HCT116 (cell line): ENCODE data around the gene GRIK5.

Experiments
- ELF1 ChIP-seq: IDR thresholded peaks from 2 replicates; pipeline ENCODE4 v1.6.1; 2012; ENCODE audit warnings: low read depth, borderline replicate concordance
- EZH2 ChIP-seq: fragments of 200-600 bp; sonication (generic); IDR thresholded peaks from 2 replicates; pipeline ENCODE4 v1.6.1; 2017; ENCODE audit warnings: antibody characterized with exemption, mixed run types
- EZH2phosphoT487 ChIP-seq: fragments of 200-600 bp; IDR thresholded peaks from 2 replicates; pipeline ENCODE4 v1.6.1; 2018; ENCODE audit warnings: antibody characterized with exemption, borderline replicate concordance
- POLR2A ChIP-seq: IDR thresholded peaks from 2 replicates; pipeline ENCODE4 v1.7.0; 2011; ENCODE audit warnings: borderline replicate concordance; ENCODE audit not compliant: insufficient read depth, insufficient read length; ENCODE audit errors: extremely low read depth
- POLR2AphosphoS5 ChIP-seq: IDR thresholded peaks from 2 replicates; pipeline ENCODE4 v1.6.1; 2011; ENCODE audit warnings: mild to moderate bottlenecking, low read depth, low read length, moderate library complexity
- RAD21 ChIP-seq: IDR thresholded peaks from 2 replicates; pipeline ENCODE4 v1.6.1; 2012; ENCODE audit warnings: low read depth, mild to moderate bottlenecking
- SIN3A ChIP-seq: IDR thresholded peaks from 2 replicates; pipeline ENCODE4 v1.6.1; 2012; ENCODE audit warnings: low read depth
- SP1 ChIP-seq: IDR thresholded peaks from 2 replicates; pipeline ENCODE4 v1.6.1; 2012; ENCODE audit warnings: low read depth
- TF ChIP-seq, protein P1 (sequence below), 3 experiments: fragments of 200-600 bp in 1 of 3; sonication (generic) in 1 of 3; IDR thresholded peaks in 2 of 3; conservative IDR thresholded peaks in 1 of 3; 2 replicates each; pipeline ENCODE4 v1.5.1; 2012 to 2017; ENCODE audit warnings: low read depth in 2 of 3, low read length in 2 of 3, antibody characterized with exemption in 1 of 3, borderline replicate concordance in 1 of 3, control low read depth in 1 of 3, mild to moderate bottlenecking in 1 of 3, mixed read lengths in 1 of 3, mixed run types in 1 of 3, moderate library complexity in 1 of 3; ENCODE audit not compliant: insufficient read depth in 1 of 3
- TF ChIP-seq, protein P2 (sequence below): IDR thresholded peaks from 2 replicates; pipeline ENCODE4 v1.6.1; 2012
- TF ChIP-seq, protein P3 (sequence below): IDR thresholded peaks from 2 replicates; pipeline ENCODE4 v1.6.1; 2012; ENCODE audit warnings: low read depth
- TF ChIP-seq, protein P4 (sequence below): IDR thresholded peaks from 2 replicates; pipeline ENCODE4 v1.6.1; 2012

DNA sequence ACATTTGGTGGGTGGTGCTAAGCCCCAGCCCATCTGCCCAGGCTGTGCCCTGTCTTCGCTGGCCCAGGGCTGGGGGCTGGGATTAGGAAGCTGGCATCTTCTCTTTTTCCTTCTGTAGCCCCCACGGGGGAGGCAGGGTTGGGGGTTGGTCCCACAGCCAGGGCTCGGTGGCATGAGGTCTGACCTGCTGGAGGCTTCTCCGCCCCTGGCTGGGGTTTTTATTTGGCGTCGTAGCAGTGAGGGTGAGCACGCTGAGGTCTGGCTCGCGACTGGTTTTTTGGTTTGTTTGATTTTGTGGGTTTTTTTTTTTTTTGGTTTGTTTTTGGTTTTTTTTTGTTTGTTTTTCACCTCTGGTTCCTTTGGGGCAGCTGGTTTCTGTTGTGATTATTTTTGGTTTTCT lies 20.7 kb upstream of the GRIK5 start:
- TF ChIP-seq, protein P1, sequence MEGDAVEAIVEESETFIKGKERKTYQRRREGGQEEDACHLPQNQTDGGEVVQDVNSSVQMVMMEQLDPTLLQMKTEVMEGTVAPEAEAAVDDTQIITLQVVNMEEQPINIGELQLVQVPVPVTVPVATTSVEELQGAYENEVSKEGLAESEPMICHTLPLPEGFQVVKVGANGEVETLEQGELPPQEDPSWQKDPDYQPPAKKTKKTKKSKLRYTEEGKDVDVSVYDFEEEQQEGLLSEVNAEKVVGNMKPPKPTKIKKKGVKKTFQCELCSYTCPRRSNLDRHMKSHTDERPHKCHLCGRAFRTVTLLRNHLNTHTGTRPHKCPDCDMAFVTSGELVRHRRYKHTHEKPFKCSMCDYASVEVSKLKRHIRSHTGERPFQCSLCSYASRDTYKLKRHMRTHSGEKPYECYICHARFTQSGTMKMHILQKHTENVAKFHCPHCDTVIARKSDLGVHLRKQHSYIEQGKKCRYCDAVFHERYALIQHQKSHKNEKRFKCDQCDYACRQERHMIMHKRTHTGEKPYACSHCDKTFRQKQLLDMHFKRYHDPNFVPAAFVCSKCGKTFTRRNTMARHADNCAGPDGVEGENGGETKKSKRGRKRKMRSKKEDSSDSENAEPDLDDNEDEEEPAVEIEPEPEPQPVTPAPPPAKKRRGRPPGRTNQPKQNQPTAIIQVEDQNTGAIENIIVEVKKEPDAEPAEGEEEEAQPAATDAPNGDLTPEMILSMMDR (IDR thresholded peaks at IDR 0.05 in 2 of 3, conservative IDR thresholded peaks at IDR 0.05 in 1 of 3; ENCODE audit: borderline replicate concordance in 1 of 3, insufficient read depth in 1 of 3, low read depth in 2 of 3, low read length in 2 of 3): no peak
- TF ChIP-seq, protein P2, sequence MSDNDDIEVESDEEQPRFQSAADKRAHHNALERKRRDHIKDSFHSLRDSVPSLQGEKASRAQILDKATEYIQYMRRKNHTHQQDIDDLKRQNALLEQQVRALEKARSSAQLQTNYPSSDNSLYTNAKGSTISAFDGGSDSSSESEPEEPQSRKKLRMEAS: no peak
- TF ChIP-seq POLR2A (no peak), POLR2AphosphoS5 (no peak), SIN3A (no peak), EZH2phosphoT487 (no peak), EZH2 (no peak), RAD21 (no peak), SP1 (no peak), ELF1 (no peak)
- TF ChIP-seq, protein P3, sequence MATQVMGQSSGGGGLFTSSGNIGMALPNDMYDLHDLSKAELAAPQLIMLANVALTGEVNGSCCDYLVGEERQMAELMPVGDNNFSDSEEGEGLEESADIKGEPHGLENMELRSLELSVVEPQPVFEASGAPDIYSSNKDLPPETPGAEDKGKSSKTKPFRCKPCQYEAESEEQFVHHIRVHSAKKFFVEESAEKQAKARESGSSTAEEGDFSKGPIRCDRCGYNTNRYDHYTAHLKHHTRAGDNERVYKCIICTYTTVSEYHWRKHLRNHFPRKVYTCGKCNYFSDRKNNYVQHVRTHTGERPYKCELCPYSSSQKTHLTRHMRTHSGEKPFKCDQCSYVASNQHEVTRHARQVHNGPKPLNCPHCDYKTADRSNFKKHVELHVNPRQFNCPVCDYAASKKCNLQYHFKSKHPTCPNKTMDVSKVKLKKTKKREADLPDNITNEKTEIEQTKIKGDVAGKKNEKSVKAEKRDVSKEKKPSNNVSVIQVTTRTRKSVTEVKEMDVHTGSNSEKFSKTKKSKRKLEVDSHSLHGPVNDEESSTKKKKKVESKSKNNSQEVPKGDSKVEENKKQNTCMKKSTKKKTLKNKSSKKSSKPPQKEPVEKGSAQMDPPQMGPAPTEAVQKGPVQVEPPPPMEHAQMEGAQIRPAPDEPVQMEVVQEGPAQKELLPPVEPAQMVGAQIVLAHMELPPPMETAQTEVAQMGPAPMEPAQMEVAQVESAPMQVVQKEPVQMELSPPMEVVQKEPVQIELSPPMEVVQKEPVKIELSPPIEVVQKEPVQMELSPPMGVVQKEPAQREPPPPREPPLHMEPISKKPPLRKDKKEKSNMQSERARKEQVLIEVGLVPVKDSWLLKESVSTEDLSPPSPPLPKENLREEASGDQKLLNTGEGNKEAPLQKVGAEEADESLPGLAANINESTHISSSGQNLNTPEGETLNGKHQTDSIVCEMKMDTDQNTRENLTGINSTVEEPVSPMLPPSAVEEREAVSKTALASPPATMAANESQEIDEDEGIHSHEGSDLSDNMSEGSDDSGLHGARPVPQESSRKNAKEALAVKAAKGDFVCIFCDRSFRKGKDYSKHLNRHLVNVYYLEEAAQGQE: no peak
- TF ChIP-seq, protein P4, sequence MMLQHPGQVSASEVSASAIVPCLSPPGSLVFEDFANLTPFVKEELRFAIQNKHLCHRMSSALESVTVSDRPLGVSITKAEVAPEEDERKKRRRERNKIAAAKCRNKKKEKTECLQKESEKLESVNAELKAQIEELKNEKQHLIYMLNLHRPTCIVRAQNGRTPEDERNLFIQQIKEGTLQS: no peak
